Astrocyte of the cerebellum (primary cell): ENCODE data around the gene FOXN1.

ENCODE experiments used
- DNase-seq: peaks from one replicate; pipeline ENCODE4 v3.0.0-alpha.2; 2011; ENCODE audit warnings: low read depth
- H3K4me3 ChIP-seq: 2 replicates; pipeline ENCODE4 v1.5.1; 2011; ENCODE audit warnings: mild to moderate bottlenecking, low read depth, low read length, moderate library complexity
- in situ Hi-C: cut with HindIII; loops from 2 replicates; pipeline ENCODE4 v1.10.0; 2017; ENCODE audit warnings: low sequenced_read_pairs
- TF ChIP-seq, protein P1 (sequence below): IDR thresholded peaks from 2 replicates; pipeline ENCODE4 v1.5.1; 2012; ENCODE audit warnings: low read length, low read depth, moderate library complexity, mild to moderate bottlenecking; ENCODE audit errors: missing control alignments

The FOXN1 gene

GRCh38 chr17:28530250-28530649 is 24.1 kb downstream of the FOXN1 start:
- DNase-seq, result no peak
- in situ Hi-C loops, result no loop called here
- TF ChIP-seq, protein P1, sequence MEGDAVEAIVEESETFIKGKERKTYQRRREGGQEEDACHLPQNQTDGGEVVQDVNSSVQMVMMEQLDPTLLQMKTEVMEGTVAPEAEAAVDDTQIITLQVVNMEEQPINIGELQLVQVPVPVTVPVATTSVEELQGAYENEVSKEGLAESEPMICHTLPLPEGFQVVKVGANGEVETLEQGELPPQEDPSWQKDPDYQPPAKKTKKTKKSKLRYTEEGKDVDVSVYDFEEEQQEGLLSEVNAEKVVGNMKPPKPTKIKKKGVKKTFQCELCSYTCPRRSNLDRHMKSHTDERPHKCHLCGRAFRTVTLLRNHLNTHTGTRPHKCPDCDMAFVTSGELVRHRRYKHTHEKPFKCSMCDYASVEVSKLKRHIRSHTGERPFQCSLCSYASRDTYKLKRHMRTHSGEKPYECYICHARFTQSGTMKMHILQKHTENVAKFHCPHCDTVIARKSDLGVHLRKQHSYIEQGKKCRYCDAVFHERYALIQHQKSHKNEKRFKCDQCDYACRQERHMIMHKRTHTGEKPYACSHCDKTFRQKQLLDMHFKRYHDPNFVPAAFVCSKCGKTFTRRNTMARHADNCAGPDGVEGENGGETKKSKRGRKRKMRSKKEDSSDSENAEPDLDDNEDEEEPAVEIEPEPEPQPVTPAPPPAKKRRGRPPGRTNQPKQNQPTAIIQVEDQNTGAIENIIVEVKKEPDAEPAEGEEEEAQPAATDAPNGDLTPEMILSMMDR, result no peak
- H3K4me3 ChIP-seq, result no peak overlapping the region

- DNase-seq, result no peak
- H3K4me3 ChIP-seq, result no peak overlapping the region
- in situ Hi-C loops, result no loop called here
- TF ChIP-seq, protein P1, result no peak
Observed at GRCh38 chr17:28530926-28531325, 24.8 kb downstream of the FOXN1 start.

- in situ Hi-C loops, result no loop called here
- TF ChIP-seq, protein P1, result no peak
- no peak overlapping the region for H3K4me3 ChIP-seq
- DNase-seq, result no peak
Observed at GRCh38 chr17:28532050-28532960, 26.2 kb downstream of the FOXN1 start.

DNA sequence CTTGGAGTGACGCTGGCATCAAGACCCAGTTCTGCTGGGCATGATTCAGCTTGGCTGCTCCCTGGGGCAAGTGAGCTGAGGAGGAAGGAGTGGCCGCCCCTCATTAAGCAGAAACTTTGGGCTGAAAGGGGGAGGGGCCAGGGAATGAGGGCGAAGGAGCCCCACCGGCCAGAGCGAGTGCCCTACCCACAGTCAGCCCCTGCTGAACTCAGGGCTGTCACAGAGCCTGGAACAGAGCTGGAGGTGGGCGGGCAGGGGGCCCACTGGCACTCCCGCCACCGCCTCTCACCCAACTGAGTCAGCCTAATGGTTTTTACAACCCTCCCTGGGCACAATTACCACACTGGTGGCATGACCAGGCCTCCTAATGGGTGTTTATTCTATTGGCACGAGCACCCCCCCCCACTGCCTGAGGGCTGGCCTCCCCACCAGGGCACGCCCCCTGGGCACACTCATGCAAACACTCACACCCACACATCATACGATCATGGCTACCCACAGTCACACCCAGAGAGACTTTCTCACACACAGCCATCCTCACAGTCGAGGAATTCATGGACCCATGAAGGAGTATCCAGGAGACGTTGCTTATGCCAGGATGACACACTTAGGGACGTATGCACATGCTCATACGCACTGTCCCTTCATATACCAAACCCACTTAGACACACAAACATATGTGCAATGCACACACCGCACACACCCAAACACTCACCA is 27.1 kb downstream of the FOXN1 start:
- in situ Hi-C loops, result no loop called here
- no peak for DNase-seq
- TF ChIP-seq, protein P1, result no peak
- H3K4me3 ChIP-seq, result no peak overlapping the region

DNA sequence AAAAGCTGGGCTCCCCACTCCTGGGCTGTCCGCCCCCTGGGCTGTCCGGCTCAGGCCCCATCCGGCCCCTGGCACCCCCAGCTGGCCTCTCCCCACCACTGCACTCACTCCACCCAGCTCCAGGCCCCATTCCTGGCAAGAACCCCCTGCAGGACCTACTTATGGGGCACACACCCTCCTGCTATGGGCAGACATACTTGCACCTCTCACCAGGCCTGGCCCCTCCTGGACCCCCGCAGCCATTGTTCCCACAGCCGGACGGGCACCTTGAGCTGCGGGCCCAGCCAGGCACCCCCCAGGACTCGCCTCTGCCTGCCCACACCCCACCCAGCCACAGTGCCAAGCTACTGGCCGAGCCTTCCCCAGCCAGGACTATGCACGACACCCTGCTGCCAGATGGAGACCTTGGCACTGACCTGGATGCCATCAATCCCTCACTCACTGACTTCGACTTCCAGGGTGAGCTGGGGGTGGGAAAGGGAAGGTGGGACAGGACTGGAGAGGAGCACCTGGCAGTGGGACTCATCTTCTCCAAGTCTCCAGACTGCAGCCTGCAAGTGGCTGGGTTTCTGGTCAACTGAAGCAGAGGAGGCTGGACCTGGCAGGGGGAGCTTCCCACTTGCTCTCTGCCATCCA is 28.7 kb downstream of the FOXN1 start:
- TF ChIP-seq, protein P1, result no peak
- no peak for DNase-seq
- in situ Hi-C loops, result no loop called here
- no peak overlapping the region for H3K4me3 ChIP-seq

DNA sequence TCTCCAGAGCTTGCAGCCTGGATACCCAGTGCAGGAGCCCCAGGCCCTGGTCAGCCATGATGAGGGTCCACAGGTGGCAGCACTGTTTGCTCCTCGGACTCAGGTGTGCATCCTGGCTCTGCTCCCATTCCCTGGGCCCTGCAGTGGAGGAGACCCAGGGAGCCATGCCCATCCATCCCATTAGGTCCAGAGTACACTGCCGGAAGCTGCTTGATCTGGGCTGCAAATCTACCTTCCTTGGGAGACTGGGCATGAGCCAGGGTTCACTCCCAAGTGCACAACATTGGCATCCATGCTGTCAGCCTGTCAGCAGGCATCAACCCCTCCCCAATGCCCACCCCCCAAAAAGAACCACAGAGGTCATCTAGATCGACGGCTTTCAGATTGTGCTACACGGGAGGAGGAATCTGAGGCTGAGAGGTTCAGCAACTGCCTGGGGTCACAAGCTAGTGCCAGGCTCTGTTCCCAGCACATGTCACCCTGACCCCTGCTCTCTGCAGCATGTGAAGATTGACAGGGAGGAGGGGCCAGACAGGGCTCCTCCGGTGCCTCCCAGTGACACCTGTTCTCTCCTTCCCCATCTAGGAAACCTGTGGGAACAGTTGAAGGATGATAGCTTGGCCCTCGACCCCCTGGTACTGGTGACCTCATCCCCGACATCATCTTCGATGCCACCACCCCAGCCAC is 30.5 kb downstream of the FOXN1 start:
- in situ Hi-C loops, result no loop called here
- H3K4me3 ChIP-seq, result no peak overlapping the region
- TF ChIP-seq, protein P1, result no peak
- no peak for DNase-seq
